Stimulated activated CD4-positive, alpha-beta T cell treated with anti-CD3 and anti-CD28 coated beads, Interleukin-2, amount 100 ng/mL, for 24 hours (primary cell): Measurements from ENCODE around the gene SPTBN4.
"Not testable (repeated sequence)": the region's sequence is repeated elsewhere in the genome, so short reads cannot be mapped to it uniquely, and the experiment has no call there.

Source experiments
- DNase-seq, 2 donors: peaks; one replicate each; pipeline ENCODE4 v3.0.0-alpha.2; 2020

The SPTBN4 gene

GRCh38 chr19:40623403-40624251, 156.8 kb downstream of the SPTBN4 start:
- peak in 1 of 2 donors; percentile 50 for DNase-seq

- DNase-seq = not testable (repeated sequence)
Measured at GRCh38 chr19:40624369-40625153, 157.8 kb downstream of the SPTBN4 start.

GRCh38 chr19:40625406-40626120, 158.8 kb downstream of the SPTBN4 start:
- DNase-seq = no peak
